Measurements from ENCODE around the gene PRKAB1. TPM values are rescaled to one million over a fixed set of nuclear protein-coding genes. Genes with fewer than 3 reads are reported as not detected.

The PRKAB1 gene
- total RNA-seq, 1 donor, result 16.6 TPM

DNA sequence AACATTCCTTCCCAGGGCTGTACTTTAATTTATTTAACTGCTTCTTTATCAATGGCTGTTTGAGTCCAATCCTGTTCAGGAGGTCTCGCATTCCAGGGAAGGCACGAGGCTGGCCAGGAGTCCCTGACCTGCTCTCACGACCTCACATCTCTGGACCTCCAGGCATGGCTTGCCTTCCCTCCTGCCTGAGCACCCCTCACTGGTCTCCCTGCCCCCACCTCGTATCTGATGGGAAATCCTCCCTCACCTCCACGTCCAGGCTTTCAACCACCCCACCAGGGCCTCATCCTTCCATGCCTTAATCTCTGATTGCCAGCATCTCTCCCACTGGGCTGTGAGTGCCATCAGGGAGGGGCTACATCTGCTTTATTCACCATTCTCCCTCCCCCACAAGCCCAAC is 29.0 kb downstream of the PRKAB1 start:
- H3K79me2 ChIP-seq (ENCODE audit: insufficient read depth, low read length), result no peaks in the 10 kb centered on the region
- no peaks in the 10 kb centered on the region for H3K9me3 ChIP-seq (ENCODE audit: low read depth, low read length)
- H3K27me3 ChIP-seq (ENCODE audit: insufficient read depth, low read length), result no peaks in the 10 kb centered on the region
- no peak overlapping the region for H3K4me3 ChIP-seq (ENCODE audit: insufficient read depth, low read length)
- TF ChIP-seq, protein P1, sequence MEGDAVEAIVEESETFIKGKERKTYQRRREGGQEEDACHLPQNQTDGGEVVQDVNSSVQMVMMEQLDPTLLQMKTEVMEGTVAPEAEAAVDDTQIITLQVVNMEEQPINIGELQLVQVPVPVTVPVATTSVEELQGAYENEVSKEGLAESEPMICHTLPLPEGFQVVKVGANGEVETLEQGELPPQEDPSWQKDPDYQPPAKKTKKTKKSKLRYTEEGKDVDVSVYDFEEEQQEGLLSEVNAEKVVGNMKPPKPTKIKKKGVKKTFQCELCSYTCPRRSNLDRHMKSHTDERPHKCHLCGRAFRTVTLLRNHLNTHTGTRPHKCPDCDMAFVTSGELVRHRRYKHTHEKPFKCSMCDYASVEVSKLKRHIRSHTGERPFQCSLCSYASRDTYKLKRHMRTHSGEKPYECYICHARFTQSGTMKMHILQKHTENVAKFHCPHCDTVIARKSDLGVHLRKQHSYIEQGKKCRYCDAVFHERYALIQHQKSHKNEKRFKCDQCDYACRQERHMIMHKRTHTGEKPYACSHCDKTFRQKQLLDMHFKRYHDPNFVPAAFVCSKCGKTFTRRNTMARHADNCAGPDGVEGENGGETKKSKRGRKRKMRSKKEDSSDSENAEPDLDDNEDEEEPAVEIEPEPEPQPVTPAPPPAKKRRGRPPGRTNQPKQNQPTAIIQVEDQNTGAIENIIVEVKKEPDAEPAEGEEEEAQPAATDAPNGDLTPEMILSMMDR (IDR thresholded peaks at IDR 0.05; ENCODE audit: extremely low read depth, low read depth, low read length), result no peak
- peak; percentile 36 for DNase-seq (ENCODE audit: insufficient read length, low spot score, missing footprints)
- H4K20me1 ChIP-seq (ENCODE audit: insufficient read depth, low read length), result peaks cover 6% of the 10 kb centered on the region
- no peak overlapping the region for H3K4me2 ChIP-seq (ENCODE audit: insufficient read depth, low read length)
- H3K4me1 ChIP-seq (ENCODE audit: insufficient read depth, low read length), result peaks cover 23% of the 10 kb centered on the region
- no peak overlapping the region for H3K27ac ChIP-seq (ENCODE audit: low read depth, low read length)
- no peak overlapping the region for H2AFZ ChIP-seq (ENCODE audit: low read length)
- peaks cover 14% of the 10 kb centered on the region for H3K36me3 ChIP-seq (ENCODE audit: insufficient read depth, low read length)

DNA sequence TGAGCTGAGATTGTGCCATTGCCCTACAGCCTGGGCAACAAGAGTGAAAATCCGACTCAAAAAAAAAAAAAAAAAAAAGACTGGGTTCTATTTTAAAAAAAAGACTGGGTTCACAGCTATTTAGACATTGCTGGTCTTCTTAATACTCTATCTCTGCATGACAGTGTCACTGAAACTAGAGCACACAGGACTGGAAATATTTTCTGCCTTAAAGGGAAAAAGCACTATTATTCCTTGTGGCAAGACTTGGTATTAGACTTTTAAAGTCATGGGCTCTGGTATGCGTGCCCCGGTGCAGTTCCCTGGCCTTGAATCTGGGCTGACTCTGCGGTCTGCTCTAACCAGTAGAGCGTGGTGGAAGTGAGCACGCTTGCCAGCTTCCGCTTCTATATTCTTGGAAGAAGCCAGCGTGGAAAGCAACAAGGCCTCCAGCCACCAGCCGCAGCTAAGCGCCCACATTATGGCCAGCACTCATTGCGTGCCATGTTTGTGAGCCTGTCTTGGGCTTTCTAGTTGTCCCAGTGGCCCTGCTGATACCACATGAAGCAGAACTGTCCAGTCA is 31.3 kb downstream of the PRKAB1 start:
- H3K4me3 ChIP-seq (ENCODE audit: insufficient read depth, low read length), result no peak overlapping the region
- no peaks in the 10 kb centered on the region for H4K20me1 ChIP-seq (ENCODE audit: insufficient read depth, low read length)
- H3K27ac ChIP-seq (ENCODE audit: low read depth, low read length), result peak overlapping the region; percentile 28
- no peak overlapping the region for H3K4me2 ChIP-seq (ENCODE audit: insufficient read depth, low read length)
- H3K27me3 ChIP-seq (ENCODE audit: insufficient read depth, low read length), result no peaks in the 10 kb centered on the region
- H3K4me1 ChIP-seq (ENCODE audit: insufficient read depth, low read length), result peaks cover 3% of the 10 kb centered on the region
- peak; percentile 67 for DNase-seq (ENCODE audit: insufficient read length, low spot score, missing footprints)
- H3K36me3 ChIP-seq (ENCODE audit: insufficient read depth, low read length), result peaks cover 18% of the 10 kb centered on the region
- H2AFZ ChIP-seq (ENCODE audit: low read length), result peak overlapping the region; percentile 61
- H3K9me3 ChIP-seq (ENCODE audit: low read depth, low read length), result no peaks in the 10 kb centered on the region
- no peaks in the 10 kb centered on the region for H3K79me2 ChIP-seq (ENCODE audit: insufficient read depth, low read length)
- TF ChIP-seq, protein P1 (IDR thresholded peaks at IDR 0.05; ENCODE audit: extremely low read depth, low read depth, low read length), result no peak

DNA sequence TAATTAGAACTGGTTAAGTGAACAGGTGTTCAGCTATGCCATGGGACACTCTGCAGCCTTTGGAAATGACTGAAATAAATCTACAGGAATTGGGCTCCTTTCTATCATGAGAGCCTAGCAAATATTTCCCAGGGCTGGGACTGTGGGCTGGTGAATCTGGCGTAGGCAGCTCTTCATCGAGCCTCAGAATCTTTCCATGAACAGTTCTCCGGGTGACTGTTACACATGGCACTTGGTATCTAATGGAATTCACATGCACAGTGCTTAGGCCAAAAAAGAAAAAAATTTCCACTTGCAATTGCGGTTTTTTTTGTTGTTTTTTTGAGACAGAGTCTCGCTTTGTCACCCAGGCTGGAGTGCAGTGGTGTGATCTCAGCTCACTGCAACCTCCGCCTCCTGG is 32.1 kb downstream of the PRKAB1 start:
- Histone ChIP-seq H3K9me3 (ENCODE audit: low read depth, low read length) (no peaks in the 10 kb centered on the region), H3K27me3 (ENCODE audit: insufficient read depth, low read length) (no peaks in the 10 kb centered on the region), H2AFZ (ENCODE audit: low read length) (no peak overlapping the region), H3K79me2 (ENCODE audit: insufficient read depth, low read length) (no peaks in the 10 kb centered on the region), H3K27ac (ENCODE audit: low read depth, low read length) (peak overlapping the region; percentile 28), H3K4me3 (ENCODE audit: insufficient read depth, low read length) (no peak overlapping the region), H4K20me1 (ENCODE audit: insufficient read depth, low read length) (no peaks in the 10 kb centered on the region), H3K4me1 (ENCODE audit: insufficient read depth, low read length) (peaks cover 8% of the 10 kb centered on the region), H3K4me2 (ENCODE audit: insufficient read depth, low read length) (no peak overlapping the region), H3K36me3 (ENCODE audit: insufficient read depth, low read length) (peaks cover 18% of the 10 kb centered on the region)
- DNase-seq (ENCODE audit: insufficient read length, low spot score, missing footprints), result no peak
- TF ChIP-seq, protein P1 (IDR thresholded peaks at IDR 0.05; ENCODE audit: extremely low read depth, low read depth, low read length), result no peak

DNA sequence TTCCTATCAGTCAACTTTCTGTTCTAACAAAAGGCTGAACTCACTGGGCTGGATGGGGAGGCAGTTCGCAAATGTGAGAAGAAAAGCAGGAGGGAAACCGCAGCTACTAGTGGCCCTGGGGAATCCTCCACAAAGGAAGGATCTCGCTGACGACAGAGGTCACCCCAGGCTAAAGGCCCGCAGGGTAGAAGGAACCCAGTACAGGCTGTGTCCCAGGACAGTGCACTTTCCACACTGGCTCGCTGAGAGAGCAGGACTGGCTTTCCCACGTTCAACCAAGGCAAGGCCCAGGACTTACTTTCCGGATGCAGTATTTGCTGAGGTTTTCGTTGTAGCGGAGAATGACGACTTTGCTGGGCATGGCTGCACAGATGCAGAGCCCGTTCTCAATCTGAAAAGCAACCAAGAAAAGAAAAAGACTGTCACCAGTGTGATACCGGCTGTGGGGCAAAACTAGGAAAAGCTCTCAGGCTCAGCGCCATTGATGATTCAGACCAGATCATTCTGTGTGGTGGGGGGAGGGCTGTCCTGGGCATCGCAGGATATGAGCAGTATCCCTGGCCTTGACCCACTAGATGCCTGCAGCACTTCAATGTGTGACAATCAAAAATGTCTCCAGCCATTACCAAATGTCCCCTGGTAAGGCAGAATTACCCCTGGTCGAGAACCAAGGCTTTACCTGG is 36.3 kb downstream of the PRKAB1 start:
- Histone ChIP-seq H3K79me2 (ENCODE audit: insufficient read depth, low read length) (no peaks in the 10 kb centered on the region), H3K4me3 (ENCODE audit: insufficient read depth, low read length) (no peak overlapping the region), H4K20me1 (ENCODE audit: insufficient read depth, low read length) (no peaks in the 10 kb centered on the region), H3K36me3 (ENCODE audit: insufficient read depth, low read length) (peaks cover 13% of the 10 kb centered on the region), H3K9me3 (ENCODE audit: low read depth, low read length) (no peaks in the 10 kb centered on the region), H3K27ac (ENCODE audit: low read depth, low read length) (peak overlapping the region; percentile 69), H3K4me1 (ENCODE audit: insufficient read depth, low read length) (peaks cover 8% of the 10 kb centered on the region), H2AFZ (ENCODE audit: low read length) (peak overlapping the region; percentile 88), H3K27me3 (ENCODE audit: insufficient read depth, low read length) (no peaks in the 10 kb centered on the region), H3K4me2 (ENCODE audit: insufficient read depth, low read length) (peak overlapping the region; percentile 44)
- peak; percentile 64 for DNase-seq (ENCODE audit: insufficient read length, low spot score, missing footprints)
- TF ChIP-seq, protein P1 (IDR thresholded peaks at IDR 0.05; ENCODE audit: extremely low read depth, low read depth, low read length), result no peak

All from osteoblast (primary cell).